HG02610 (cell line): Measurements from ENCODE around the gene RPS6KB1.
"Not testable (repeated sequence)": the region's sequence is repeated elsewhere in the genome, so short reads cannot be mapped to it uniquely, and the experiment has no call there.

Experiments
- ATAC-seq: cut with Tn5 transposase; IDR thresholded peaks from one replicate; pipeline ENCODE4 v1.9.1; 2021; ENCODE audit warnings: mild to moderate bottlenecking, moderate library complexity; ENCODE audit not compliant: unreplicated experiment

RPS6KB1 gene

GRCh38 chr17:59933317-59933716, 40.4 kb downstream of the RPS6KB1 start:
- ATAC-seq, result not testable (repeated sequence)

GRCh38 chr17:59940697-59941096, 47.8 kb downstream of the RPS6KB1 start:
- ATAC-seq, result not testable (repeated sequence)

GRCh38 chr17:59941131-59941530, 48.2 kb downstream of the RPS6KB1 start:
- ATAC-seq, result no peak

DNA sequence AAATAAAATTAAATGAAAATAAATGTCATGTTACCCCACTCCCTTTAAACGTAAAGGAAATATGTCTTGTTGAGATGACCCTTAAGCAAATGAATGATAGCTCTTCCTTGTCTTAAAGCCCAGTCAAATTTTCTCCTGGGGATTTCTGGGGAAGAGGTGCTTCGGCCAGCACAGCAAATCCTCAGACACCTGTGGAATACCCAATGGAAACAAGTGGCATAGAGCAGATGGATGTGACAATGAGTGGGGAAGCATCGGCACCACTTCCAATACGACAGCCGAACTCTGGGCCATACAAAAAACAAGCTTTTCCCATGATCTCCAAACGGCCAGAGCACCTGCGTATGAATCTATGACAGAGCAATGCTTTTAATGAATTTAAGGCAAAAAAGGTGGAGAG, 53.5 kb downstream of the RPS6KB1 start:
- not testable (repeated sequence) for ATAC-seq

- not testable (repeated sequence) for ATAC-seq
Observed at GRCh38 chr17:59947310-59947709, 54.4 kb downstream of the RPS6KB1 start.

DNA sequence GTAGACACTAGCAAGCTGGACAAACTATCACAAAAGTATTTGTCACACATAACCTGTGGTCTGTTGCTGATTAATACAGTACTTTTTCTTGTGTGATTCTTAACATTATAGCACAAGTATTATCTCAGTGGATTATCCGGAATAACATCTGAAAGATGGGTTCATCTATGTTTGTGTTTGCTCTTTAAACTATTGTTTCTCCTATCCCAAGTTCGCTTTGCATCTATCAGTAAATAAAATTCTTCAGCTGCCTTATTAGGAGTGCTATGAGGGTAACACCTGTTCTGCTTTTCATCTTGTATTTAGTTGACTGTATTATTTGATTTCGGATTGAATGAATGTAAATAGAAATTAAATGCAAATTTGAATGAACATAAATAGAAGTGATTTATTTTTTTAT, 57.1 kb downstream of the RPS6KB1 start:
- ATAC-seq, result no peak

GRCh38 chr17:59954856-59955255, 61.9 kb downstream of the RPS6KB1 start:
- ATAC-seq, result no peak

GRCh38 chr17:59959574-59959973, 66.7 kb downstream of the RPS6KB1 start:
- not testable (repeated sequence) for ATAC-seq

DNA sequence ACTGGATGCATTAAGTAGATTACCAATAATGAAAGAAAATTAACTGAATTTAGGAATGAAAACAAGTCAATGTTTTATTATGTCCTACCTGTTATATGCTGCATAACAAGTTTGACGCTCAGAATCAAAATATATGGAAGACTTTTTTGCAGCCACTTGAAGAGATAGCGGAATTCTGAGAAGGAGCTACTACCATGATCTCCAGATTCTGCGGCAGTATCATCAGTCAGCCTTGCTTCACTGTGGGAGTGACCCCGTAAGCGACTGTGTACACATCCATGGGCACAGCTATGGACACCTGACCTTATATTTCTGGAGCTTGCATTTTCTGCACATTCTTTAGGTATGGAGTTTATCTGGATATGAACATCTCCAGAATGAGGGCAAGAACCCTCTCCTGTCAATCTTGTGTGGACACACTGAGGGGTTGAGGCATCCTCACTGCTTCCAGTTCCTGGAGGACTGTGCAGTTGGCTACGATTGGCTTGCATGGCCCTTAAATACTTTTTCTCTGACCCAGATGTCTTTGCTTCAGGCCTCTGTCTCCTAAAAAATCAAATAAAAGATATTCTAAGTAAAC, 69.9 kb downstream of the RPS6KB1 start:
- no peak for ATAC-seq

GRCh38 chr17:59963738-59964481, 71.0 kb downstream of the RPS6KB1 start:
- ATAC-seq, result peak; percentile 34

- peak; percentile 76 for ATAC-seq
Observed at GRCh38 chr17:59964482-59965328, 71.8 kb downstream of the RPS6KB1 start, which contains the start of gene RNFT1. Gene RNFT1, minus strand, starts transcription at chr17:59964740. Its CDS starts 77 bp downstream, at chr17:59964663.

DNA sequence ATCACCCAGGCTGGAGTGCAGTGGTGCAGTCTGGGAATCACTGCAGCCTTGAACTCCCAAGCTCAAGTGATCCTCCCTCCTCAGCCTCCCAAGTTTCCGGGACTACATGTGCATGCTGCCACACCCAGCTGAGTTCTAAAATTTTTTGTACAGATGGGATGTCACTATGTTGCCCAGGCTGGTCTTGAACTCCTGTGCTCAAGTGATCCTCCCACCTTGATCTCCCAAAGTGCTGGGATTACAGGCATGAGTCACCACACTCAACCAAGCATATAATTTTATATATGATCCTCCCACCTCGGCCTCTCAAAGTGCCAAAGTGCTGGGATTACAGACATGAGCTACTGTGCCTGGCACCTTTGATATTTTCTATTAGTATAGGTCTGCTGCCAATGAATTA, 78.8 kb downstream of the RPS6KB1 start:
- ATAC-seq, result not testable (repeated sequence)

DNA sequence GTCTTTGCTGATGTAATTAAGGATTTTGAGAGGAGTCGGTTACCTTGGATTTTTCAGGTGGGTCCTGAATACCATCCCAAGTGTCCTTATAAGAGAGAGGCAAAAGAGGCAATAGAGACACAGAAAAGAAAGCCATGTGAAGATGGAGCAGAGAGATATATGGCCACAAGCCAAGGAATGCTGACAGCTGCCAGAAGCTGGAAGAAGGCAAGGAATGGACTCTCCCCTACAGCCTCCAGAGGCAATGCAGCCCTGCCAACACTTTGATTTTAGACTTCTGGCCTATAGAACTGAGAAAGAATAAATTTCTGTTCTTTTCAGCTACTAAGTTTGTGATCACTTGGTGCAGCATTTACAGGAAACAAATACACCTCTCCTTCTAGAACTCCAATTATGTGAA, 79.9 kb downstream of the RPS6KB1 start:
- no peak for ATAC-seq

- not testable (repeated sequence) for ATAC-seq
Observed at GRCh38 chr17:59973483-59973882, 80.6 kb downstream of the RPS6KB1 start.

DNA sequence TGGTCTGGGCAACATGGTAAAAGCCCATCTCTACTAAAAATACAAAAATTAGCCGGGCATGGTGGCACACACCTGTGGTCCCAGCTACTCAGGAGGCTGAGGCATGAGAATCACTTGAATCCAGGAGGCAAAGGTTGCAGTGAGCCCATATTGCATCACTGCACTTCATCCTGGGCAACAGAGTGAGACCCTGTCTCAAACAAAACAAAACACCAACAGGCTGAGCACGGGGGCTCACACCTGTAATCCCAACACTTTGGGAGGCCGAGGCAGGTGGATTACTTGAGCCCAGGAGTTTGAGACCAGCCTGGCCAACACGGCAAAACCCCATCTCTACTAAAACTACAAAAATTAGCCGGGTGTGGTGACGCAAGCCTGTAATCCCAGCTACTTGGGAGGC, 82.2 kb downstream of the RPS6KB1 start:
- not testable (repeated sequence) for ATAC-seq

GRCh38 chr17:59996608-59997007, 103.7 kb downstream of the RPS6KB1 start:
- not testable (repeated sequence) for ATAC-seq
